HepG2 (cell line): ENCODE measurements around the gene NFX1. TPM values are rescaled to one million over a fixed set of nuclear protein-coding genes. Genes with fewer than 3 reads are reported as not detected.
A peak's percentile ranks its signal among the peaks of the same experiment; 100 is the strongest.

Source experiments
- AKAP8 ChIP-seq: sonication (generic); formaldehyde crosslinking; IDR thresholded peaks from 2 replicates; pipeline ENCODE4 v1.5.1; 2020; ENCODE audit warnings: mild to moderate bottlenecking, missing genetic modification reagents
- ARID2 ChIP-seq: sonication (generic); formaldehyde crosslinking; IDR thresholded peaks from 2 replicates; pipeline ENCODE4 v1.8.1; 2022; ENCODE audit warnings: mild to moderate bottlenecking, missing genetic modification reagents, borderline replicate concordance
- MTERF4 ChIP-seq: sonication (generic); formaldehyde crosslinking; IDR thresholded peaks from 2 replicates; pipeline ENCODE4 v1.8.0; 2023; ENCODE audit warnings: mild to moderate bottlenecking, missing genetic modification reagents
- PBX3 ChIP-seq: sonication (generic); formaldehyde crosslinking; IDR thresholded peaks from 2 replicates; pipeline ENCODE4 v1.8.1; 2023; ENCODE audit warnings: missing genetic modification reagents, inconsistent platforms, borderline replicate concordance
- PHF8 ChIP-seq: sonication (generic); formaldehyde crosslinking; IDR thresholded peaks from 2 replicates; pipeline ENCODE4 v1.5.0; 2020; ENCODE audit warnings: missing genetic modification reagents
- RXRA ChIP-seq: sonication (generic); formaldehyde crosslinking; IDR thresholded peaks from 2 replicates; pipeline ENCODE4 v1.5.1; 2020; ENCODE audit warnings: missing genetic modification reagents
- ZFP1 ChIP-seq: IDR thresholded peaks from 2 replicates; pipeline ENCODE4 v1.6.1; 2016
- ZNF142 ChIP-seq: sonication (generic); formaldehyde crosslinking; IDR thresholded peaks from 2 replicates; pipeline ENCODE4 v1.4.0; 2020; ENCODE audit warnings: missing genetic modification reagents
- ZNF18 ChIP-seq: sonication (generic); formaldehyde crosslinking; IDR thresholded peaks from 2 replicates; pipeline ENCODE4 v1.8.0; 2022; ENCODE audit warnings: mild to moderate bottlenecking, missing genetic modification reagents; ENCODE audit not compliant: insufficient replicate concordance
- ZNF407 ChIP-seq: sonication (generic); formaldehyde crosslinking; IDR thresholded peaks from one replicate; pipeline ENCODE4 v1.5.1; 2020; ENCODE audit warnings: mild to moderate bottlenecking, missing genetic modification reagents; ENCODE audit errors: not compliant biosample characterization
- ZNF468 ChIP-seq: sonication (generic); formaldehyde crosslinking; IDR thresholded peaks from 2 replicates; pipeline ENCODE4 v1.8.0; 2022; ENCODE audit warnings: mild to moderate bottlenecking, moderate library complexity, missing genetic modification reagents
- polyA plus RNA-seq, 8 experiments: library from polyadenylated mRNA; depleted of rRNA in 3 of 8; stranded (reverse) in 7 of 8; unstranded in 1 of 8; fragments of >200 nt; fragmentation: Illumina TruSeq in 4 of 8; extraction: Trizol in 4 of 8; gene quantifications; 2 replicates each; pipeline versions ENCODE4 v1.2.1 to v1.2.3, GENCODE V29; 2011 to 2016; ENCODE audit warnings: low read depth in 4 of 8, missing spikeins in 1 of 8, mixed read lengths in 1 of 8; ENCODE audit not compliant: insufficient read depth in 1 of 8
- total RNA-seq, 5 experiments: library from RNA; depleted of rRNA; stranded (reverse); fragments of >200 nt; fragmentation: Illumina TruSeq; extraction: Trizol; gene quantifications; 2 replicates each; pipeline ENCODE4 v1.2.3, GENCODE V29; 2016; ENCODE audit warnings: low read depth in 1 of 5

NFX1 gene
- total and polyA plus RNA-seq, 2 of the 13 experiments (the other 11 are each of a cell fraction or from before 2014, with no cell fraction given): 23.9 to 27.5 TPM

- TF ChIP-seq PBX3 (CRISPR knock-in tag) (no peak), ZNF18 (CRISPR knock-in tag) (peak; percentile 69), ZNF468 (CRISPR knock-in tag) (no peak), RXRA (CRISPR knock-in tag) (0 out of 2 replicates have a peak, but pooled peaks have one; percentile 13), ARID2 (CRISPR knock-in tag) (0 out of 2 replicates have a peak, but pooled peaks have one; percentile 23), PHF8 (CRISPR knock-in tag) (peak; percentile 57; the same call in 1 of the 2 replicates), MTERF4 (CRISPR knock-in tag) (peak; percentile 85), ZFP1 (CRISPR knock-in tag) (no peak), AKAP8 (CRISPR knock-in tag) (no peak), ZNF142 (CRISPR knock-in tag) (no peak), ZNF407 (peak; percentile 28)
These were observed 26.3 kb upstream of the NFX1 start (continued) for GRCh38 chr9:33264003-33264472.
